Fibroblast of gingiva (primary cell): Measurements from ENCODE around the gene OR4F15.
"Not testable (repeated sequence)": the region's sequence is repeated elsewhere in the genome, so short reads cannot be mapped to it uniquely, and the experiment has no call there.

Experiments used
- DNase-seq: peaks from one replicate; pipeline ENCODE4 v3.0.0-alpha.2; 2011; ENCODE audit warnings: low read depth

Gene OR4F15, protein sequence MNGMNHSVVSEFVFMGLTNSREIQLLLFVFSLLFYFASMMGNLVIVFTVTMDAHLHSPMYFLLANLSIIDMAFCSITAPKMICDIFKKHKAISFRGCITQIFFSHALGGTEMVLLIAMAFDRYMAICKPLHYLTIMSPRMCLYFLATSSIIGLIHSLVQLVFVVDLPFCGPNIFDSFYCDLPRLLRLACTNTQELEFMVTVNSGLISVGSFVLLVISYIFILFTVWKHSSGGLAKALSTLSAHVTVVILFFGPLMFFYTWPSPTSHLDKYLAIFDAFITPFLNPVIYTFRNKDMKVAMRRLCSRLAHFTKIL

DNA sequence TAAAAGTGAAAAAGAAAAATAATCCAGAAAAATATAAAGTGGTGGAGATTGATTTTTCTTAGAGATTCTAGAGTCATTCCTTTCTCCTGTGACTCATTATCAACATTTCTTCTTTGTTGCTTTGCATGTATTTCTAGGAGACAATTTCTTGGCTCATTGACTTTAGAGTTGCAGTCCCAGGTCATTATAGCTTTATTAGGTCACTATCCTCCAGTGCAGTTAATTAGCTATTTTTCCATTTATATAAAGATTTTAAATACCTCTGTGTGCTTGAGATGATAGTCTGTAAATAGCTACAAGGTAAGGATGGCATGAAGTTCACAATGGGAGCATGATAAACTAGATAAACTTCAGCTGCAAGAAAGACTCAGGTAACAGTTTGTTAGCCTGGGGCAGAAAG lies at the start of gene OR4F15:
Gene OR4F15, plus strand, starts transcription at position 301 of the 400 bp plus-strand sequence. CDS start 5,985 bp downstream, outside the sequence.
- no peak for DNase-seq

DNA sequence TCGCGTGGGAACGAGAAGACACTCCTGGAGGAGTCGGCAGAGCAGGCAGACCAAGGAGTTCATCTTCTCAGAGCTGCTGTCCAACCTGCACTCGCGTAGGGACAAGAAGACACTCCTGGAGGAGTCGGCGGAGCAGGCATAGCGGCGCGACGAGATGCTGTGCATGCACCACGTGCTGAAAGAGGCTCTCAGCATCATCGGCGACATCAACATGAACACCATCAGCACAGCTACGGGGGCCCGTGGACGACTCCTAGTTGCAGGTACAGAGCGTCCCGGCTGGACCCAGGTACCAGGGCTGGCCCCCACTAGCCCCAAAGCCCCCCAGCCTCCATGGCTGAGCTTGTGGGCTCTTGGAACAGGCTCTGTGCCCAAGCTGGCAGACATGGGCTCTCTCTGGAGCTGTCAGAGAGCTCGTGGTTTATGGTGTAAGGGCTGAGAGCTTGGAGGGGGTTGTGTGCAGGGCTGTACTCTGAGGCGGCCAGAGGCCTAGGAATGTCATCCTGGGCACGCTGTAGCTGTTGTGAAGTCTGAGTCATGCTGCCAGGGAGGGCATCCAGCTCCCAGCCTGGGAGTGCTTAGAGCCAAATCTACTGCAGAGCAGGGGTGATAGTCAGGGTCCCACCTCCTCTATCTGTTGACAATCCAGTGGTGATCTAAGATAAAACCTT lies 47.2 kb upstream of the OR4F15 start:
- DNase-seq, result peak; percentile 23

DNA sequence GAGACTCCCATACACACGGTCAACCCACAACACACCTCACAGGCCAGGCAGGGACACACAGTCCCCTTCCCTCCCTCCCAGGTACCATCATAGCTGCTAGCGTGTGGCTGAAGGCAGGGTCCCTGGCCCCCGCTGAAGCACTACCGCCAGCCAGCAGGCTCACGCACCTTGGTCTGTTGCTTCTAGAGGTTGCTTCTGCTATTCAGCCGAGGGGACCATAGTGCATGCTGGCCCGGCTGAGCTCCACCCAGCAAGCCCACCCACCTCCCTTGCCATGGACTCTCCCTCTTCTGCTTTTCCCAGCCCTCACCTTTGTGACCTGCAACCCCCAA lies 46.7 kb upstream of the OR4F15 start:
- not testable (repeated sequence) for DNase-seq

DNA sequence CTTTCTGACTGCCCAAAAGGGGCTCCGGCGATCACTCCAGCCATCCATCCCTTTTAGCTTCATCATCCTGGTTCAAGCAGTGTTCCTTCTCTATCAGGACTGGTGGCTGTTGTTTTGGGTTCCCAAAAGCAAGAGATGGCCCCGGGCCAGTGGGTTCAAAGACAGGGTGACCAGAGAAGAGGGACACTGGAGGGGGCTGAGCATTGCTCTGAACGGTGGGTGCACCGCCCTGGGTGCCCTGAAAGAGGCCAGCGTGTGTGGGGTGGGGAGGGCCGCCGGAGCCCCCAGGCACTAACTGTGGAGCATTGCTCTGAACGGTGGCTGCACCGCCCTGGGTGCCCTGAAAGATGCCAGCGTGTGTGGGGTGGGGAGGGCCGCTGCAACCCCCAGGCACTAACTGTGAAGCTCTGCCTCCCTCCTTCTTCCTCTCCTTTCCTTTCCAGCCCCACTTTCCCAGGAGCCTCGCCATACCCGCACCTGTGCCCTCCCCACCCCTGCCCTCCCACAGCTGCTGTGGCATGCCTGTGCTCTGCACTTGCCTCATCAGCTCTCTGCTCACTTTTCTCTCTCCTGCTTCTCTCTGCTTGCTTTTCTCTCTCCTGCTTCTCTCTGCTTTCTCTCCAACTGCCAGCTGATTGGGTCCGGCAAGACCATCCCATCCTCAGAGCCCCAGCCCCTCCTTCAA lies 46.1 kb upstream of the OR4F15 start:
- no peak for DNase-seq

DNA sequence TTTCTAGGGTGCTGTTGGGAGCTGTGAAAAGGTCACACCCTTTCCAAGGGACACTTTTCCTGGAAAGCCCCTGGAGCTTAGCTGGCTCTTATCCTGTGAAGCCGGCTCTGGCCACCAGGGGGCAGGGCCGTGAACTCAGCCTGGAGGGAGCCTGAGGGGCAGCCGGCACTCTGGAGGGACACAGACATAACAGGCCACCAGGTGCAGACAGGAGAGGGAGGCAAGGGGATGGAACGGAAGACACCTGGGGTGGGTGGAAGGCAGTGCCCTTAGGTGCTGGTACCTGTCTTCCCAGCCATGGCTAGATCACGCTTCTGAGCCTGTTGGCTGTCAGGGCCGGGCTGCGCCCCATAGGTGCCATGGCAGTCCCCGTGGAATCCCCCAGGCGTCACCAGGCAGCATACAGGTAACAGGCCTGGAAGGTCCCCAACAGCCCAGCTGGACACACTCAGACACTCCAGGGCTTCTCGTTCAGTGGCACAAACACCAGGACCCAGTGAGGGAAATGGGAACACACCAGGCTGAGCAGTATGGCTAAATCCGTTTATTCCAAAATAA lies 44.8 kb upstream of the OR4F15 start:
- DNase-seq, result not testable (repeated sequence)

DNA sequence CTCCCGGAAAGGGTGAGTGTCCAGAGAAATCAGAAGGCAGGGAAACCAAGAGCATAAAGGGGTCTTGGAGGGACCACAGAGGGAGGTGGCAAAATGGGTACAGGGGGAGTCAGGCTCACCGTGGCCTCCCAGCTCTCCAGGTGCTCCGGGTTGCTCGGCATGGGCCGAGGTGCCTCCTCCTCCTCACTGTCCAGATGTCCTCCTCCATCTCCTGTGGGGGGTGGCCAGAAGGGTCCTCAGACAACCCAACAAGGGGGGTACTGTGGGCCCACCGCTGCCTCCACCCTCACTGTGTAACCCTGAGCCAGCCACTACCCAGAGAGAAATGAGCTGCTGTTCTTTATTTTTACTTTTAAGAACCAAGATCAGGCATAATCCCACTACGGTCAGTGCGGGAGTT lies 39.1 kb upstream of the OR4F15 start:
- DNase-seq, result no peak

DNA sequence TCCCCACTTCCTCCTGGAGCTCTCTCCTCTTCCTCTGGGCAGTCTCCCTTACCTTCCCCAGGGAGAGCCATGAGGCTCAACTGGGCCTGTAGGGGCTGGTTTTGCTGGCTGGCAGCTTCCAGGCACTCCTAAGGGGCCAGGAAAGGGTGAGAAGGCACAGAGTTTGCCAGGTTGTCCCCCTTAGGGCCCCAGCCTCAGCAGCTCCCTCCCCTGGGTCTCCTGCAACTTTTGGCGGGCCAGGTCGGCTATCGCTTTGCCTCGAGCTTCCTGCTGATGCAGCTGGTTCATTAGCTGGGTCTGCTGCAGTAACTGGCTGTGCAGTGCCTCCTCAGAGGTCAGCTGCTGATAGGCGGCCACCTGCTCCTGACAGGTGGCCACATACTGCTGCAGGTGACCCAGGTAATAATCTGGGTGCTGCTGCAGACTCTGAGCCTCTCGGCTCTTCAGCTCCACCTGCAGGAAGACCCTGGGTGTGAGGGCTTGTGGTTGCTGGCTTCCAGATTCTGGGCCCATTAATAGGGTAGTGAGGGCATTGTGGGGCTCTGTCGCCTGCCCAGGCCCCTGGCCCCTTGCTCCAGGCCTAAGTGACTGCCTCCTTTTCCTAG lies 38.4 kb upstream of the OR4F15 start:
- DNase-seq, result no peak

DNA sequence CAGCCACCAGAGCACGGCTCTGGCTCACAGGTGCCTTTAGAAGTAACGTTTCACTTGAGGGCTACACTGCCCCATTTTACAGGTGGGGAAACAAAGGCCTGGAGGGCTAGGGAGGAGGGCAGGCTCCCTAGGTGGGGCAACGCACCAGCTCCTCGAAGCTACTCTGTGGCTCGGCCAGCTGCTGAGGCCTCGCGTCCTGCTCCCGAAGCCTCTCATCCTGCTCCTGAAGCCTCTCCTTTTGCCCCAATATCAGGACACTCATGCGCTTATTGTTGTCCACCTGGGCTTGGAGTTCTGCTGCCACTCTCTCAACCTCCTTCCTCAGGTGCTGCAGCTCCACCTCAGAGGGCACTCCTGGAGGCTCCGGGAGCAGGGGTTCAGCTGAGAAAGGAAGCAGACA lies 36.9 kb upstream of the OR4F15 start:
- no peak for DNase-seq

DNA sequence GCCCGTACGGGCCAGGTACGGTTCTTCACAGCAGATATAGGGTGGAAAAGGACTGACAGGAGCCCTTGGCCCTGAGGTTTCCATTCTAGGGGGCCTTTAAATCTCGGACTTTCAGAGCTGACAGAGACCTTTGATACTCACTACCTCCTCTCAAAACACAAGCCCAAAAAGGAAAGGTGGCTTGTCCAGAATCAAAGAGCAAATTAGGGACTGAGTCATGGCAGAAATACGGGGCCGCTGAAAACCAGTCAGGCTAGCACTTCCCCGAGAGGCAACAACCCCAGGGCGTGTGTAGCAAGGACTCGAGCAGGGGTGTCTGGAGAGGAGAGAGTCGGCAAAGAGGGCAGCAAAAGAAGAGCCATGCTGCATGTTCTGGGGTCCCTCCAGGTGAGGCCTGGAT lies 33.4 kb upstream of the OR4F15 start:
- not testable (repeated sequence) for DNase-seq

DNA sequence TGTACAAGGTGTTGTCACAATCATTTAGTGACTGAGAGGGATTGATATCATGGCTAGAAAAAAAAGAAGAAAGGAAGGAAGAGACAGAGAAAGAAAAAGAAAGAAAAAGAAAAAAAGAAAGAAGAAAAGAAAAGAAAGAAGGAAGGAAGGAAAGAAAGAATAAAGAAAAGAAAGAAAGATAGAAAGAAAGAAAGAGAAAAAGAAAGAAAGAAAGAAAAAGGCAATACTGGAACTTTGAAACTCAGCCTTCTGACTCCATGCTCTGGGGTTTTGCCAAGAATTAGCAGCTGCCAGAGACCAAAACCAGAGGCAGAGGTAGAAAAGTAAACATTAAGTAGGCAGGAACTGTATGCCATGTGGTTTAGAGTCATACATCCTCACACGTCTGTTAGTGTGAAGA lies 31.8 kb upstream of the OR4F15 start:
- DNase-seq, result peak; percentile 27

DNA sequence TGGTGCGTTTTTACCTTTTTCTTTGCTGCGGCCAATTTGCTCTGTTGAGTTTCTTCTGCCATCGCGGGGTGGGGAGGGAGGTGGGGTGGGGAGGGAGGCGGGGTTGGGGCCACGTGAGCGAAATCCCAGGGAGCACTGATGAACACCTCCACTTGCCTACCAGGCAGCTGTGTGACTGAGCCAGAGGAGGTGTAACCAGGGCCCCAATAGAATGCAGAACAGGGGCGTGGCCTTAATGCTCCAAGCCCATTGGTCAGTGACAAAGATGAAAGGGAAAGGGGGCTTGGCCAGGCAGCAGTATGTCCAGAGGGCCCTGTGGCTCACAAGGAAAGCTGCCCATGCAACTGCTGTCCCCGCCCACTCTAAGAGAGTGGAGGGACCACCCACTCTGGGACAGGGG lies 30.1 kb upstream of the OR4F15 start:
- DNase-seq, result no peak

DNA sequence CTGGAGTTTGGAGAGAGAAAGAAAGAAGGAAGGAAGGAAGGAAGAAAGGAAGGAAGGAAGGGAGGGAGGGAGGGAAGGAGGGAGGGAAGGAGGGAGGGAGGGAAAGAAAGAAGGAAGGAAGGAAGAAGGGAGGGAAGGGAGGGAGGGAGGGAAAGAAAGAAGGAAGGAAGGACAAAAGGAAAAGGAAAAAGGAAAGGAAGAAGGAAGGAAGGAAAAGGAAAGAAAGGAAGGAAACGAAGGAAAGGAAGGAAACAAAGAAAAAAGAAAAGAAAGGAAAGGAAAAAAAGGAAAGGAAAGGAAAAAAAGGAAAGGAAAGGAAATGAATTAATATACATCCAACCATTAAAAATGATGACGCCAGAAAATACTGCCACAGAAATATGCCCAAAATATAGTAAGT lies 27.4 kb upstream of the OR4F15 start:
- DNase-seq, result no peak

DNA sequence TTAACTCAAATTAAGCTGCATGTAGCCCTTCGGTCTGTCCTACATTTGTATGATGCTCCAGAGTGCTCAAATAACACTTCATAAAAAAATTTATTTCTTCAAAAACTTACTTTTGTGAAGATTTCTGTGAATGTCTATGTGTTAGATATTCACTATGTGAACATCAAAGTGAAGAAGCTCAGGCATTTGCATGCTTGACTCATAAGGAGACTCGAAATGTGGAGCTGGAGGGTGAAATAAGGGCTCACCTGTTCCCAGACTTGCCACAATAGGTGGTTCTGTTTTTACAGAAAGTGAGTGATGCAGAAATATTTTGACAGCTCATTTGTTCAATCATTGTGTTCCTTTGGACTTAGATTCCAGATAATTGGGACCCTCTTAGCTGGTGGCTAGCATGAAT lies 25.6 kb upstream of the OR4F15 start:
- DNase-seq, result not testable (repeated sequence)

DNA sequence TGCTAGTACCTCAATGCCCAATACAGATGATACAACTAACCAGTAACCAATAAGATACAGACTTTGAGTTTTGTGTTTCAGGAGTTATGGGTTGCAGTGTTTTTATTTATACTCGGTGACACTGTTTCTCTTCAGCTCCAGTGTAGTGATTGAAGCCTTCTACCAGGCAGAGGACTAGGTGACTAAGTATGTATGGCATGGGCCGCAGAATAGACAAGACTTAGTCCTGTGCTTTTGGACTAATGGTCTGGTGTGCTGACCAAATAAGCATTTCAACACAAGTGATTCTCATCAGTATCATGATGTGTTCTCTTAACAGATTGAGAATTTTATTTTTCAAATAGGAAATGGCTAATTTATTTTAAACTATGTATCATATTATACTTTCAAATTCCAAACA lies 24.0 kb upstream of the OR4F15 start:
- DNase-seq, result not testable (repeated sequence)

DNA sequence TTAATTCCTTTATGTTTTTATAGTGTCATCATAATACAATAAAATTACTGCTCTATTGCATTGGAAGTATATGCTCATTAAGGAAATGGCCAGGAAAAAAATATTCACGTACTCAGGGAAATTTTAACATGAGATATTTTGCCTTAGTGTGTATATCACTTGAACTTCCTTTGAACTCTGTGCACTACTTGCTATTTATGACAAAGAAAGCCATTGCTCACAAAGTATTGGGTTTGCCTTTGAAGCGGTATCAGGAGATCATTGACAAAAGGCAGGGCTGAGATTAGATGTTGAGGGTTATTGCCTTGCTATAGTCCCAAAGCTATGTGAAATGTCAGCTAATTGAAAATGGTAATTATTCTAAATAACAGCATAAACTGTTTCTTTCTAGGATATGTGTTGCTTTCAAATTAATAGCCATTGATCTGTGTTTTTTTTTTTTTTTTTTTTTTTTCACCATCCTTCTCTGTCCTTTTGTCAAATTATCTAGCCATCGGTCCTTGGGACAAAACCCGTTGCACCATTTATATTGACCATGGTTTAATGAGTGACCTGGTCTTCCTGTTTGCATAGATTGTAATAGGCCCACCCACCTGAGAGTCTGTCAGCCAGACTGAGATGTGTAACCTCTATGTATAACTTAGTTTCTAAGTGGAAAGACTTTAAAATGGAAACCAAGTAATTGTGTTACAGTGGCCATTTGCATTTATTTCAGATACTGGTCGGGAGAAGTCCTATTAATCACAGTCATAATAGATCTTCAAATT lies 23.3 kb upstream of the OR4F15 start:
- not testable (repeated sequence) for DNase-seq

DNA sequence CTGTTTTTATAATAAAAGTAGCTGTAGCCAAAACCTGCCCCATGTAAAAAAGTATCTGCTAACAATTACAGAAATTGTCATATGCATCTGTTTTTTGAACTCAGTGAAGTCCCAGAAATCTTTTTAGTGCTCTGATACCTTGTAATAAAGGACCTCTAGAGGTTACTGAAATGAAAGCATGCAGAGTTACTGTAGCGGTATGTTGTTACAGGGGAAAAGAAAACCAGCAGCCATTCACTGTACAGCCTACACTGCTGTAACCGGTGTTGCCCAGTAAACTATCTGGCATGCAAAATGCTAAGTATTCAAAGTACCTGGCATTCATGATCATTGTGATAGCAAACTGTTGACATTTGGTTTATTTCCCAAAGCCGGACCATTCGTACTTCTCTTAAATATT lies 21.3 kb upstream of the OR4F15 start:
- not testable (repeated sequence) for DNase-seq

DNA sequence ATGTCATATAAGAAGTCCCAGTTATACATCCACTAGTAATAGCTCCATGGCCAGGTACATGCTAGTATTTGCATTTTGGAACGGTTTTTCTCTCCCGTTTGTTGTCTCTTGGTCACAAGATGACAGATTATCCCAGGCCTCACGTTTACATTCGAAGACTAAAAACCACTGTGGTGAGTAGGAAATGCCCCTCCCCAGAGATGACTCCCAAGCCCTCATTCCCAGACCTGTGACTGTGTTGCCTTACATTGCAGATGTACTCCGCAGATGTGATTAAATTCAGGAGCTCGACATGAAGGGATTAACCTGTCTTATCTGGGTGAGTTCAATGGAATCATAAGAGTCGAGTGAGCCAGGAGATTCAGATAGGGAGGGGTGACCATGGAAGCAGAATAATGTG lies 18.0 kb upstream of the OR4F15 start:
- not testable (repeated sequence) for DNase-seq

DNA sequence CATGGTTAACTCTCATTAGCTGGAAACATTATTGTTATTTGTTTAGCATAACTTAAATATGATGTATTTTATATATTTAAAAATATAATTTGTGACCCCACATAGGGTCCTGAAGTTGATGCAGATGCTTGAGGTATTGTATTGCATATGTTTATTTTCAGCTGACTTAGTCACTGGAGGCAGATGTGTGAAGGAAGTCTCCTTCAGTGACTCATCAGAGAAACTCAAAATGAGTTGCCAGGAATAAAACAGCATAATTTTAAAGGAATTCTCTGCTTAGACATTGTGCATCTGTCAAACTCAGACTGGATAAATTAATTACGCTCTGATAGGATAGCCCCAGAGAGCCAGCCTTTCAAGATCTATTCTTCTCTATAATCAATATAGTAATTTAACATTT lies 16.5 kb upstream of the OR4F15 start:
- DNase-seq, result peak; percentile 73

DNA sequence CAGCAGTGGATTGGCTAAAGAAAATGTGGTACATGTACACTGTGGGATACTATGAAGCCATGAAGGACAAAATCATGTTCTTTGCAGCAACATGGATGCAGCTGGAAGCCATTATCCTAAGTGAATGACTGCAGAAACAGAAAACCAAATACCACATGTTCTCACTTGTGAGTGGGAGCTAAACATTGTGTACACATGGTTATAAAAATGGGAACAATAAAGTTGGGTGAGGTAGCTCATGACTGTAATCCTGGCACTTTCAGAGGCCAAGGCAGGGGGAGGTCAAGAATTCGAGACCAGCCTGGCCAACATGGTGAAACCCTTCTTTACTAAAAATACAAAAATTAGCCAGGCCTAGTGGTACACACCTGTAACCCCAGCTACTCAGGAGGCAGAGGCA lies 12.3 kb upstream of the OR4F15 start:
- no peak for DNase-seq

DNA sequence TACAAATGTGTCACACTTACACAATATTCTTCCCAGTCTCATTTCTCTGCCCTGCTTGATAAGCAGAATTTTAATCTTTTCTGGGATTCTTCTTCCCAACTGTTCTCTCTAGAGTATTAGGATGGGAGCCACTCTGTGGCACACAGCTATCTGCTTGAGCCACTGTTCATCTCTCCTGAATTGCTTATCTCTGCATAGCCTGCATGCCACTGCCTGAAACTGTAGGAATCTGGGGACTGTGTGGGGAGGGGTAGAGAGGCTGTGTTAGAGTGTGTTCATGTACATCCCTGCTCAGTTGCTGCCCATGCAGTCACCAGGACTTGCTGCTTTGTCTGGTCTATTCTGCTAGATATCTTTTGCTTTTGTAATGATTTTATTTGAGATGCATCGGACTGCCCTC lies 11.0 kb upstream of the OR4F15 start:
- DNase-seq, result no peak

DNA sequence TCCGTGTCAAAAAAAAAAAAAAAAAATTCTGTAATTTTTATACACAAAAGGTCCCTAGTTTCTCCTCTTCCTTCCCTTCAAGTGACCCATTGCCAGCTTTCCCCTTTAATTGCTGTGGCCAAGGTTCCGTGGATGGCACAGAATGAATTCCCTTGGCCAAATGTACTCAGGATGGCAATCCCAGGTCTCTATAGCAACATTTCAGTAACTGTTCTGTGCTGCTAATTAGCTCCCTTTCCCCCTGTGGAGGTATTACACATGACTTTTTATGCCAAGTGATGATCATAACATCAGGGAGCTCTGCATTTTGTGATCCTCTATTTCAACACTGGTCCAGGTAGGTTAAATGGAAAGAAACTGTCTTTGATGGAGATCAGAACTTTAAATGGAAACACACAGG lies 8.8 kb upstream of the OR4F15 start, which contains the start of gene OR4F6:
Gene OR4F6, plus strand, starts transcription at position 301 of the 400 bp plus-strand sequence. CDS start 2,211 bp downstream, outside the sequence.
- no peak for DNase-seq

DNA sequence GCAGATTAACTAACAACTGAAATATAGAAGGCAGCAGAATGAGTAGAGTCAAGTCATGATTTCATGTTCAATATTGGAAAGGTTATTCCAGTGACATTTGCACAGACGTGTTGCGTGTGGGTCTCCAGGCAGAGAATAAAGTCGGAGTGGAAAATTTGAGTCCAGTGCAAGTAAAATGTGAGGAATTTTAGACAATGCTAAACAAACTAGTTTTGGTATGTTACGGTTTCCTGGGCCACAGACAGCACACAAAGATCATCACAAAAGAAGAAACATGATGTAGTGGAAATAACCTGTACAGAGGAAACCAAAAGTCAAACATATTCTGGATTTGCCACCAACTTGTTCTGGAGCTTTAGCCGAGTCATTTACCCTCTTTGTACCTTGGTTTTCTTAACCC lies 8.3 kb upstream of the OR4F15 start:
- DNase-seq, result peak; percentile 29
